Measurements from ENCODE around the gene GPR152. TPM values are rescaled to one million over a fixed set of nuclear protein-coding genes. Genes with fewer than 3 reads are reported as not detected.

GPR152 gene
- total RNA-seq, 1 experiment from 2014 or later, result not detected

DNA sequence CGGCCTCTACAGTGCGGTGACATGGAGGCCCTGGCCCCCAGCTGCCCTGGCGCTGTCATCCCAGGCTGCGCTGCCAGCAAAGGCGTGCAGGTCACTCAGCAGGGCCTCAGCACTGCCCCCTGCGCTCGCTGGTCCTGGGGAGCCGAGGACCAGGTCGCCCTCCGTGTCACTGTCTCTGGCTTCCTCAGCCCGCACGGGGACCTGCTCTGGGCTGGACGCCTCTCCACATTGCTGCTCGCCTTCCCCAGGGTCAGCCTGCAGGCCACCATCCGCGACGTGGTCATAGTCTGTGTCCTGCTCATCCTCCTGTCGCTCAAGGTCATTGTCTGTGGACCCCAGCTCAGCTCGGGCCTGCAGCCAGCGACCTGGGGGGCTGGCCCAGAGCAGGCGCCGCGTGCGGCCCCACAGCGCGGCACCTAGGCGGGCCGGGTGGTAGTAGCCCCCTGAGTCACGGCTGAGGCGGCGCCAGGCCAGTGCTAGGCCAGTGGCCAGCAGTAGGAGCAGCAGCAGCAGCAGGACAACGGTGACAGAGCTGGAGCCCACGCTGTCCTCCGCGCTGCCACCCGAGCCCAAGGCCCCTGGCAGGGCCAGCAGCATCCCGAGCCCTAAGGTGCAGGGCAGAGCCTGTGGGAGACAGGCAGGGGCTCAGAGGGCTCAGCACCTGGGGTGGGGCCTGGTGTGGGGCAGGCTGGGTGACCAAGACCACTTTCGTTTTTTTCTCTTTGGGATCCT is 16.6 kb downstream of the GPR152 start:
- H2BK20ac ChIP-seq (ENCODE audit: low read depth, low read length, poor library complexity, severe bottlenecking), result no peak overlapping the region
- H3K79me1 ChIP-seq (ENCODE audit: insufficient read depth, low read depth, low read length, poor library complexity, severe bottlenecking), result no peaks in the 10 kb centered on the region
- H3T11ph ChIP-seq (ENCODE audit: low read length), result no peak overlapping the region
- no peaks in the 10 kb centered on the region for H3K27me3 ChIP-seq (ENCODE audit: insufficient read depth, low read length)
- no peak overlapping the region for H3K4ac ChIP-seq (ENCODE audit: low read depth, low read length)
- no CpG with 5 or more reads among the region's 38 CpGs for WGBS (ENCODE audit: extremely low coverage, insufficient read length, low lambda C conversion rate)
- H3K79me2 ChIP-seq (ENCODE audit: insufficient read depth, low read length), result no peaks in the 10 kb centered on the region
- peak overlapping the region; percentile 44 to 96 (median 94); a peak in 5 of 7 replicates for H3K27ac Mint-ChIP-seq
- peaks cover 13 to 49% (median 45%) of the 10 kb centered on the region in 3 experiments; a peak in 6 of 7 replicates for H3K36me3 Mint-ChIP-seq (ENCODE audit: insufficient read depth in 1 of 3, low read depth in 3 of 3)
- no peaks in the 10 kb centered on the region for H3K23me2 ChIP-seq (ENCODE audit: insufficient read length, low read depth, low read length, poor library complexity, severe bottlenecking)
- peaks cover 4 to 10% of the 10 kb centered on the region in 2 experiments for H3K4me1 Mint-ChIP-seq
- peak overlapping the region; percentile 47 for H3K18ac ChIP-seq (ENCODE audit: insufficient read length, low read depth, low read length)
- H4K8ac ChIP-seq (replicated peaks; ENCODE audit: insufficient read length, low read depth, low read length), result no peak overlapping the region
- H2BK15ac ChIP-seq (ENCODE audit: low read depth, low read length), result no peak overlapping the region
- no peaks in the 10 kb centered on the region for H3K9me3 ChIP-seq (ENCODE audit: control insufficient read depth, low read depth, low read length)
- H2AK5ac ChIP-seq (ENCODE audit: insufficient read length, low read length), result no peak overlapping the region
- no peak for DNase-seq
- peak overlapping the region; percentile 18; the same call in 1 of the 2 replicates for H3K14ac ChIP-seq (ENCODE audit: insufficient read depth, low read length)
- no peak overlapping the region for H3K23ac ChIP-seq (ENCODE audit: insufficient read length, low read depth, low read length)
- H3K9ac ChIP-seq (ENCODE audit: extremely low read depth, insufficient read length, low read length), result no peak overlapping the region
- TF ChIP-seq, protein P1, sequence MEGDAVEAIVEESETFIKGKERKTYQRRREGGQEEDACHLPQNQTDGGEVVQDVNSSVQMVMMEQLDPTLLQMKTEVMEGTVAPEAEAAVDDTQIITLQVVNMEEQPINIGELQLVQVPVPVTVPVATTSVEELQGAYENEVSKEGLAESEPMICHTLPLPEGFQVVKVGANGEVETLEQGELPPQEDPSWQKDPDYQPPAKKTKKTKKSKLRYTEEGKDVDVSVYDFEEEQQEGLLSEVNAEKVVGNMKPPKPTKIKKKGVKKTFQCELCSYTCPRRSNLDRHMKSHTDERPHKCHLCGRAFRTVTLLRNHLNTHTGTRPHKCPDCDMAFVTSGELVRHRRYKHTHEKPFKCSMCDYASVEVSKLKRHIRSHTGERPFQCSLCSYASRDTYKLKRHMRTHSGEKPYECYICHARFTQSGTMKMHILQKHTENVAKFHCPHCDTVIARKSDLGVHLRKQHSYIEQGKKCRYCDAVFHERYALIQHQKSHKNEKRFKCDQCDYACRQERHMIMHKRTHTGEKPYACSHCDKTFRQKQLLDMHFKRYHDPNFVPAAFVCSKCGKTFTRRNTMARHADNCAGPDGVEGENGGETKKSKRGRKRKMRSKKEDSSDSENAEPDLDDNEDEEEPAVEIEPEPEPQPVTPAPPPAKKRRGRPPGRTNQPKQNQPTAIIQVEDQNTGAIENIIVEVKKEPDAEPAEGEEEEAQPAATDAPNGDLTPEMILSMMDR (conservative IDR thresholded peaks at IDR 0.05), result no peak
- H2AFZ ChIP-seq (ENCODE audit: low read length), result no peak overlapping the region
- H2BK5ac ChIP-seq (ENCODE audit: insufficient read length, low read length), result no peak overlapping the region
- H3K4me1 ChIP-seq (ENCODE audit: insufficient read depth, low read length), result no peaks in the 10 kb centered on the region; the same call in 1 of the 2 replicates
- H3K56ac ChIP-seq (ENCODE audit: insufficient read length, low read depth, low read length), result no peak overlapping the region
- no peak overlapping the region for H3K4me3 Mint-ChIP-seq
- no peaks in the 10 kb centered on the region for H4K20me1 ChIP-seq (ENCODE audit: control insufficient read depth, insufficient read depth, insufficient read length)
- H3K9me3 Mint-ChIP-seq, result no peaks in the 10 kb centered on the region
- H3K4me2 ChIP-seq (ENCODE audit: insufficient read depth, insufficient read length, low read length), result no peak overlapping the region
- no peak overlapping the region for H3K27ac ChIP-seq (ENCODE audit: insufficient read length, low read depth, low read length)
- H3K27me3 Mint-ChIP-seq (ENCODE audit: low read depth), result no peaks in the 10 kb centered on the region; the same call in 1 of the 2 replicates
- peak overlapping the region; percentile 8 for H2BK120ac ChIP-seq (ENCODE audit: low read depth, low read length, poor library complexity, severe bottlenecking)
- H4K5ac ChIP-seq (ENCODE audit: insufficient read length, low read depth, low read length), result no peak overlapping the region
- peak overlapping the region; percentile 5 for H4K91ac ChIP-seq (ENCODE audit: insufficient read length, low read depth, low read length)
- no peak overlapping the region for H2BK12ac ChIP-seq (ENCODE audit: insufficient read length, low read depth, low read length)
